ENCODE data around the gene ABHD17B. TPM values are rescaled to one million over a fixed set of nuclear protein-coding genes. Genes with fewer than 3 reads are reported as not detected.

ABHD17B gene
- total RNA-seq, 1 experiment from 2014 or later, result 12.9 TPM

- H3K79me2 ChIP-seq (ENCODE audit: low read length), result peaks cover 44% of the 10 kb centered on the region
Measured at GRCh38 chr9:71924576-71924975, 13.6 kb upstream of the ABHD17B start.

DNA sequence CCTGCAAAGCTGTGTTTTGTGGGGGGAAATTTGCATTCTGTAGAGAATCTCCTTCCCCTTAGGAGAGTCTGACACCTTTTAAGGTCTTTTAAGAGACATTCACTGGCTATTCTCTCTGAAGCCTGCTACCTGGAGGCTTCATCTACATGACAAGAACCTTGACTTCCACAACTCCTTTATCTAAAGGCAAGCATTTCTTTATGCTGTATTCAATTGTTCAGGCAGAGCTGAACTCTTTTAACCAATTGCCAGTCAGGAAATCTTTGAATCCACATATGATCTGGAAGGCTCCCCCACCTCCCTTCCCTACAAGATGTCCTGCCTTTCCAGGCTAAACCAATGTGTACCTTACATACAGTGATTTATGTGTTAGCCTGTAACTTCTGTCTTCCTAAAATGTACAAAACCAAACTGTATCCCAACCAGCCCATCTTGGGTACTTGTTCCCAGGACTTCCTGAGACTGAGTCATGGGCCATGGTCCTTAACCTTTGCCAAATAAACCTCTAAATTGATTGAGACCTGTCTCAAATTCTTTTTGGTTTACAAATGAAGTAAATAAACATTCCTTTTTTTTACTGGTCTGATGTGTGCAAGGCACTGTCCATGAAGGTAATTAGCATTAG, 10.3 kb upstream of the ABHD17B start:
- peak; percentile 31 for DNase-seq
- H2AFZ ChIP-seq (ENCODE audit: low read length), result no peak overlapping the region
- peaks cover 56% of the 10 kb centered on the region for H3K79me2 ChIP-seq (ENCODE audit: low read length)
- H3K4me2 ChIP-seq (ENCODE audit: low read depth, low read length, poor library complexity, severe bottlenecking), result no peak overlapping the region
- H4K20me1 ChIP-seq (ENCODE audit: insufficient read depth, low read depth, low read length), result no peaks in the 10 kb centered on the region; the same call in 1 of the 2 replicates
- H3K4me3 ChIP-seq (ENCODE audit: low read length), result no peak overlapping the region
- no peaks in the 10 kb centered on the region for H3K36me3 ChIP-seq (ENCODE audit: insufficient read depth, low read length)
- H3K9ac ChIP-seq (ENCODE audit: low read length), result no peak overlapping the region
- H3K9me3 ChIP-seq (ENCODE audit: low read length), result no peaks in the 10 kb centered on the region
- H3K27me3 ChIP-seq (ENCODE audit: low read length), result no peaks in the 10 kb centered on the region
- H3K27ac ChIP-seq (ENCODE audit: low read length), result no peak overlapping the region
- peaks cover 20% of the 10 kb centered on the region for H3K4me1 ChIP-seq (ENCODE audit: low read length)
- H3K9me2 ChIP-seq (replicated peaks; ENCODE audit: insufficient read depth, low read length), result no peaks in the 10 kb centered on the region

More at GRCh38 chr9:71924576-71924975, 13.6 kb upstream of the ABHD17B start:
- Histone ChIP-seq H3K36me3 (ENCODE audit: insufficient read depth, low read length) (no peaks in the 10 kb centered on the region), H4K20me1 (ENCODE audit: insufficient read depth, low read depth, low read length) (no peaks in the 10 kb centered on the region), H3K9me2 (replicated peaks; ENCODE audit: insufficient read depth, low read length) (no peaks in the 10 kb centered on the region), H3K27me3 (ENCODE audit: low read length) (no peaks in the 10 kb centered on the region), H3K4me2 (ENCODE audit: low read depth, low read length, poor library complexity, severe bottlenecking) (no peak overlapping the region), H3K4me1 (ENCODE audit: low read length) (peaks cover 12% of the 10 kb centered on the region), H2AFZ (ENCODE audit: low read length) (no peak overlapping the region), H3K27ac (ENCODE audit: low read length) (no peak overlapping the region), H3K9ac (ENCODE audit: low read length) (no peak overlapping the region), H3K9me3 (ENCODE audit: low read length) (no peaks in the 10 kb centered on the region), H3K4me3 (ENCODE audit: low read length) (no peak overlapping the region)
- no peak for DNase-seq

DNA sequence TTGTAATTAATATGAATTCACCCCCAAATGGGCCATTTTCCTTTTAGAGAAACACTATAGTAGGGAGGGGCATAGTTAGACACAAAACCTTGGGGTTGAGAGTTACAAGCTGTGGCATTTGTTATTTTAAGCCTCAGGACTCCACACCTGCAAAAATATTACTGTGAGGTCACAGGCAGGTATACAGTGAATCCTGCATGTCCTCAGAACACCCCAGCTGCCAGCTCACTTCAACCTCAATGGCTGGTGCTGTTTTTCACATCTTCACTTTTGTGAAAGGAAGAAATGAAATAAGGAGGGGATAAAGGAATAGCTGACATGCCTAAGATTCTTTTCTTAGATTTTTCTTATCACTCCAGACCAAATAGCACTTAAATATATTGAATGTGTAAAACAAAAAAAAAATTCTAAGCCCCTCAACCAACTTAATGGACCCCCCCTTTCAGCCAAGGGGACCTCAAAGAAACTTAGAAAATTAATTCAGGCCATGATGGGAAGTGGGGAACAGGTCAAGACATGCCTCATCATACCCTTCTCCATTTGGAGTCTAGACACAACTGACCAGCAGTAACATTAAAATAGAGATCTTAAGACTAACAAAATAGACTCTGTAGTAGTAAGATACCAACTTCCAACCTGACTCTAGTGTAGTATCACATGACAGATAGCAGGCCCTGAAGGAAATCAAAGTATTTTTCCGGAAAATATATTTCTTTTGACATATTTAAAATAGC, 9.6 kb upstream of the ABHD17B start:
- Histone ChIP-seq H3K27ac (ENCODE audit: low read length) (no peak overlapping the region), H3K9me3 (ENCODE audit: low read length) (no peaks in the 10 kb centered on the region), H4K20me1 (ENCODE audit: insufficient read depth, low read depth, low read length) (no peaks in the 10 kb centered on the region; the same call in 1 of the 2 replicates), H3K9ac (ENCODE audit: low read length) (no peak overlapping the region), H2AFZ (ENCODE audit: low read length) (no peak overlapping the region), H3K4me3 (ENCODE audit: low read length) (no peak overlapping the region), H3K4me2 (ENCODE audit: low read depth, low read length, poor library complexity, severe bottlenecking) (no peak overlapping the region), H3K27me3 (ENCODE audit: low read length) (no peaks in the 10 kb centered on the region), H3K9me2 (replicated peaks; ENCODE audit: insufficient read depth, low read length) (no peaks in the 10 kb centered on the region), H3K79me2 (ENCODE audit: low read length) (peaks cover 62% of the 10 kb centered on the region), H3K4me1 (ENCODE audit: low read length) (peaks cover 24% of the 10 kb centered on the region), H3K36me3 (ENCODE audit: insufficient read depth, low read length) (no peaks in the 10 kb centered on the region)
- DNase-seq, result peak; percentile 7

- H3K4me3 ChIP-seq (ENCODE audit: low read length), result no peak overlapping the region
Measured at GRCh38 chr9:71918419-71918818, 7.4 kb upstream of the ABHD17B start.

DNA sequence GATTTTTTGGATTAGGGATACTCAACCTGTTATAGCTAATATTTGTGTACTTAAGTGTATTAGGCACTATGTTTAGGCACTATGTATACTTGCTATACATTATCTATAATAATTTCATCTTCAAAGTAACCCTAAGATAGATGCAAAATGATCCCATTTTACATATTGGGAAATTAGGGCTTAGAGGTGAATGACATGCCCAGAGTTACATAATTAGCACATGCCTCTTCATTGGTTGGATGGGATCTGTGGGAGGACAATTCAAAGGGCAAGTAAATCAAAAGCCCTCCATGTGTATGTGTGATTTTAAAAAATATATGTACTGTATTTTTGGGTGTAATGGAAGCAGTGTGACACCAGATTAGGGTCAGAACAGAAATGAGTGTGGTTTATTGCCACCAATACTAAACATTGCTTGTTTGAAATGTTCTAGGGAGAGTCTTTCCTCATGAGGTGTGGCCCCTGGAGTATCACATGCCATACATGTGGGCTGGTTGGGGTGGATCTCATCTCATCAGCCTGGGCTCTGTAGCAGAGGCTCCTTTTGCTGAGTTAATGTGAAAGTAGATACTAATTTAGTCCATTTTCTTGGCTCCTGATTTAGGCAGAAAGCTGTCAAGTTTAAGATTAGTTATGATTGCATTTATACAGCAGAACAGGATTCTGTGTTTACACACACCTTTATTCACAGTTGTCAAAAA, 6.0 kb upstream of the ABHD17B start:
- no peaks in the 10 kb centered on the region for H3K36me3 ChIP-seq (ENCODE audit: insufficient read depth, low read length)
- H3K9me3 ChIP-seq (ENCODE audit: low read length), result no peaks in the 10 kb centered on the region
- no peaks in the 10 kb centered on the region for H3K27me3 ChIP-seq (ENCODE audit: low read length)
- no peak overlapping the region for H3K27ac ChIP-seq (ENCODE audit: low read length)
- DNase-seq, result no peak
- peaks cover 45% of the 10 kb centered on the region for H3K4me1 ChIP-seq (ENCODE audit: low read length)
- H3K4me2 ChIP-seq (ENCODE audit: low read depth, low read length, poor library complexity, severe bottlenecking), result peak overlapping the region; percentile 4
- no peaks in the 10 kb centered on the region; the same call in 1 of the 2 replicates for H4K20me1 ChIP-seq (ENCODE audit: insufficient read depth, low read depth, low read length)
- H3K9me2 ChIP-seq (replicated peaks; ENCODE audit: insufficient read depth, low read length), result no peaks in the 10 kb centered on the region
- H3K9ac ChIP-seq (ENCODE audit: low read length), result no peak overlapping the region
- peaks cover 82% of the 10 kb centered on the region for H3K79me2 ChIP-seq (ENCODE audit: low read length)
- no peak overlapping the region for H3K4me3 ChIP-seq (ENCODE audit: low read length)
- H2AFZ ChIP-seq (ENCODE audit: low read length), result no peak overlapping the region

More at GRCh38 chr9:71918419-71918818, 7.4 kb upstream of the ABHD17B start:
- Histone ChIP-seq H3K27ac (ENCODE audit: low read length) (no peak overlapping the region), H4K20me1 (ENCODE audit: insufficient read depth, low read depth, low read length) (no peaks in the 10 kb centered on the region; the same call in 1 of the 2 replicates), H3K9ac (ENCODE audit: low read length) (no peak overlapping the region), H3K36me3 (ENCODE audit: insufficient read depth, low read length) (no peaks in the 10 kb centered on the region), H3K4me1 (ENCODE audit: low read length) (peaks cover 30% of the 10 kb centered on the region), H3K4me2 (ENCODE audit: low read depth, low read length, poor library complexity, severe bottlenecking) (no peak overlapping the region), H3K27me3 (ENCODE audit: low read length) (no peaks in the 10 kb centered on the region), H3K9me3 (ENCODE audit: low read length) (no peaks in the 10 kb centered on the region), H3K79me2 (ENCODE audit: low read length) (peaks cover 71% of the 10 kb centered on the region), H2AFZ (ENCODE audit: low read length) (no peak overlapping the region), H3K9me2 (replicated peaks; ENCODE audit: insufficient read depth, low read length) (no peaks in the 10 kb centered on the region)
- DNase-seq, result no peak

DNA sequence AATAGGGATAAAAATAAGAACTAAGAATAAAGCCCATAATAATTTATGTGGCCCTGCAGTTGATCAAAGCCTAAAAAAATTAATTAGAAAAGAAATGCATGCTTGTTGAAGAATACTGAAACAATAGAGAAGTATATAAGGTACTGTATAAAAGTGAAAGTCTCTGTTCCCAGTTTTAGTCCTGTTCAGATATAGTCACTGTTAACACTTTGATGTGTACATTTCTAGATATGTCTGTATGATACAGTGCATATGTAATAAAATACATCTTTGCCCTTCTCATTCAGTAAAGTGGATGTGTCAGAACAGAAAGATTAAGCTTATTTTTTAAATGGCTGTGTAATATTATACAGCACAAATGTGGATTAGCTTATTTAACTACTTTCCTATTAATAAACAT, 4.5 kb upstream of the ABHD17B start:
- Histone ChIP-seq H3K4me2 (ENCODE audit: low read depth, low read length, poor library complexity, severe bottlenecking) (no peak overlapping the region), H3K4me3 (ENCODE audit: low read length) (no peak overlapping the region), H3K79me2 (ENCODE audit: low read length) (peaks cover 75% of the 10 kb centered on the region), H2AFZ (ENCODE audit: low read length) (no peak overlapping the region), H3K36me3 (ENCODE audit: insufficient read depth, low read length) (no peaks in the 10 kb centered on the region), H3K9me2 (replicated peaks; ENCODE audit: insufficient read depth, low read length) (no peaks in the 10 kb centered on the region), H3K9ac (ENCODE audit: low read length) (no peak overlapping the region), H3K9me3 (ENCODE audit: low read length) (no peaks in the 10 kb centered on the region), H3K4me1 (ENCODE audit: low read length) (peaks cover 37% of the 10 kb centered on the region), H3K27me3 (ENCODE audit: low read length) (no peaks in the 10 kb centered on the region), H4K20me1 (ENCODE audit: insufficient read depth, low read depth, low read length) (no peaks in the 10 kb centered on the region; the same call in 1 of the 2 replicates), H3K27ac (ENCODE audit: low read length) (no peak overlapping the region)
- DNase-seq, result no peak

DNA sequence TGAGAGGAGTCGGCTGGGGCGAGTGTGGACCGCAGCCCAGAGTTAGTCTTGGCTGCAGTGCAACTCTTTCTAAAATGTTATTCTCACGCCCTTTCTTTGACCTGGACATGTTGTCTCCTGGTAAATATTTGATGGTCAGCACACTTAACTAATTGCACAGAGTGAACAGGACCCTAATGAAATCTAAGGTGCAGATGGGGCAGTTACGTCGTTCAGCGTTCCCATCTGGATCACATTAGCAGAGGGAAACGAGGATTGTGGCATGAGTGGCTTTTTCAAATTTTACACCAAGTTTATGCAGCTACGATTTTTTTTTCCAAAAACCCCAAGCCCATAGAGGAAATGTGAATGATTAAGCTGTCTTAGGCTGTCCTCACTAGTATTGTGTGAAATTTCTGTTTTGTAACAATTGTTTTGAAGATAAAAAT, 929 bp upstream of the ABHD17B start:
- peaks cover 17% of the 10 kb centered on the region for H4K20me1 ChIP-seq (ENCODE audit: insufficient read depth, low read depth, low read length)
- peak overlapping the region; percentile 91 for H3K4me3 ChIP-seq (ENCODE audit: low read length)
- no peak for DNase-seq
- H3K27ac ChIP-seq (ENCODE audit: low read length), result peak overlapping the region; percentile 58; the same call in 1 of the 2 replicates
- H3K9ac ChIP-seq (ENCODE audit: low read length), result peak overlapping the region; percentile 86
- H3K27me3 ChIP-seq (ENCODE audit: low read length), result no peaks in the 10 kb centered on the region
- no peaks in the 10 kb centered on the region for H3K9me2 ChIP-seq (replicated peaks; ENCODE audit: insufficient read depth, low read length)
- H3K9me3 ChIP-seq (ENCODE audit: low read length), result no peaks in the 10 kb centered on the region
- peak overlapping the region; percentile 75 for H3K4me2 ChIP-seq (ENCODE audit: low read depth, low read length, poor library complexity, severe bottlenecking)
- peak overlapping the region; percentile 84; the same call in 1 of the 2 replicates for H2AFZ ChIP-seq (ENCODE audit: low read length)
- peaks cover 46% of the 10 kb centered on the region for H3K4me1 ChIP-seq (ENCODE audit: low read length)
- no peaks in the 10 kb centered on the region for H3K36me3 ChIP-seq (ENCODE audit: insufficient read depth, low read length)
- peaks cover 87% of the 10 kb centered on the region for H3K79me2 ChIP-seq (ENCODE audit: low read length)

DNA sequence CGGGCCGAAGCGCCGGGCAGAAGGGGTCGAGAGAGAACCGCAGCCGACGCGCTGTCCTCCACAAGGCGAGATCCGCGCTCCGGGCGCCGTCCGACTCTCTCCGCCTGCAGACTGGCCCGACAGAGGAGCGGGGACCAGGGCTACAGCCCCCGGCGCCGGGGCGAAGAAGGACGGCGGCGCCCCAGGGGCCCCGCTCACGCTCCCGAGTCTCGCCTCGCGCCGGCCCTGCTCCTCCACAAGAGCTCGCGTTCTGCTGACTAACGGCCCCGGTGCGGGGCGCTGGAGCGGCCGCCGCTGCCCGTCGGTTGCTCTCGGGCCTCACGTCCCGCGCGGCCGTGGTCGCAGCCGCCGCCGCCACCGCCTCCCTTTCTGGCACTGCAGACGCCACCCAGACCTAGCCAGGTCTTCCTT, 338 bp downstream of the ABHD17B start:
- Histone ChIP-seq H4K20me1 (ENCODE audit: insufficient read depth, low read depth, low read length) (peaks cover 17% of the 10 kb centered on the region), H3K9me2 (replicated peaks; ENCODE audit: insufficient read depth, low read length) (no peaks in the 10 kb centered on the region), H3K36me3 (ENCODE audit: insufficient read depth, low read length) (no peaks in the 10 kb centered on the region), H3K79me2 (ENCODE audit: low read length) (peaks cover 87% of the 10 kb centered on the region), H3K27me3 (ENCODE audit: low read length) (no peaks in the 10 kb centered on the region), H3K27ac (ENCODE audit: low read length) (no peak overlapping the region), H2AFZ (ENCODE audit: low read length) (peak overlapping the region; percentile 86; the same call in 1 of the 2 replicates), H3K4me1 (ENCODE audit: low read length) (peaks cover 37% of the 10 kb centered on the region), H3K4me2 (ENCODE audit: low read depth, low read length, poor library complexity, severe bottlenecking) (peak overlapping the region; percentile 92), H3K9ac (ENCODE audit: low read length) (peak overlapping the region; percentile 83), H3K9me3 (ENCODE audit: low read length) (no peaks in the 10 kb centered on the region), H3K4me3 (ENCODE audit: low read length) (peak overlapping the region; percentile 91)
- peak; percentile 55 for DNase-seq

Data from Karpas-422 (cell line).